ENCODE results near the gene TSKU.

TSKU gene

DNA sequence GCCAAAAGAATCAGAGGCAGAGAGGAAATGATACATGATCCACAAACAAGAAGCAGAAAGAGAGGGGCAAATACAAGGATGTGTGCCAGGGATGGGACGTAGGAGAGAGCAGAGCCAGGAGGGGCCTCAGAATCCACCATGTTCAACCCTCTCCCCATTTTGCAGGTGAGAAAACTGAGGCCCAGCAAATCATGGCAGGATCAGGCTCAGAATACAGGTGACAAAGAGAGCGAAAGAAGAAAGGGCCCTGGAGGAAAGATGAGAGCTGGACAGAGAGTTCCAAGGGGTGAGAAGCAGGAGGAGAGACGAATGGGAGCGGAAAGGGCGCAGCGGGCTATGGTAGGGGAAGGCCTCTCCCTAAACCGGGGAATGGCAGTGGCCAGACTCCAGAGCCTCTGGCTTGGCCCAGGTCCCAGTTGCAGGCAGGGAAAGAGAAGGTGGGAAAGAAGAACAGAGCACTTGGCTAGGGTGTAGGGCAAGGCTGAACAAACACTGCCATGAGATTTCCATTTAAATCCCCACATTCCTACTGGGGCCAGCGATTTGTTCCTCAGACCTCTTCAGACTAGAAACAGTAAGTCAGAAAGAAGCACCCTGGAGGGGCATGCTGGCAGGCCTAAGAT is 44.4 kb upstream of the TSKU start:
- no peak for DNase-seq (ENCODE audit: low spot score)
- TF ChIP-seq, protein P1, sequence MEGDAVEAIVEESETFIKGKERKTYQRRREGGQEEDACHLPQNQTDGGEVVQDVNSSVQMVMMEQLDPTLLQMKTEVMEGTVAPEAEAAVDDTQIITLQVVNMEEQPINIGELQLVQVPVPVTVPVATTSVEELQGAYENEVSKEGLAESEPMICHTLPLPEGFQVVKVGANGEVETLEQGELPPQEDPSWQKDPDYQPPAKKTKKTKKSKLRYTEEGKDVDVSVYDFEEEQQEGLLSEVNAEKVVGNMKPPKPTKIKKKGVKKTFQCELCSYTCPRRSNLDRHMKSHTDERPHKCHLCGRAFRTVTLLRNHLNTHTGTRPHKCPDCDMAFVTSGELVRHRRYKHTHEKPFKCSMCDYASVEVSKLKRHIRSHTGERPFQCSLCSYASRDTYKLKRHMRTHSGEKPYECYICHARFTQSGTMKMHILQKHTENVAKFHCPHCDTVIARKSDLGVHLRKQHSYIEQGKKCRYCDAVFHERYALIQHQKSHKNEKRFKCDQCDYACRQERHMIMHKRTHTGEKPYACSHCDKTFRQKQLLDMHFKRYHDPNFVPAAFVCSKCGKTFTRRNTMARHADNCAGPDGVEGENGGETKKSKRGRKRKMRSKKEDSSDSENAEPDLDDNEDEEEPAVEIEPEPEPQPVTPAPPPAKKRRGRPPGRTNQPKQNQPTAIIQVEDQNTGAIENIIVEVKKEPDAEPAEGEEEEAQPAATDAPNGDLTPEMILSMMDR (IDR thresholded peaks at IDR 0.05; ENCODE audit: extremely low read depth, missing control alignments) = no peak

DNA sequence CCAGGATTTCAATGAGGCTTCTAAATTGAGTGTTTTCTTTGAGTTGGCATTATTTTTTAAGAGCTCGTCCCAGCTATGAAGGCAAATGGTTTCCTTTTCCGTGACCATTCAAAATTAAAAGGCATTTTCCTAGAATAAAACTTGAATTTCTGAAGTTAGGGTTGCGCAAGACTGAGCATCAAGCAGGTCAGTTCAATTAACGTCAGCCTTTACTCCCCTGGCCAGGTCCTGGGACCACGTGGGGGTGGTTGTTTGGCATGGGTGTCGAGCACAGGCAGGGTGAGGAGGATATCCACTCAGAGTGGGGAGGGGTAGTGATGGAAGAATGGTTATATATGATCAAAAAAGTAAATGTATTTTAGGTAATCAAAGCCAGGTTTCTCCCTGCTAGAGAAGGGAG is 43.4 kb upstream of the TSKU start:
- no peak for DNase-seq (ENCODE audit: low spot score)
- TF ChIP-seq, protein P1 (IDR thresholded peaks at IDR 0.05; ENCODE audit: extremely low read depth, missing control alignments) = no peak

DNA sequence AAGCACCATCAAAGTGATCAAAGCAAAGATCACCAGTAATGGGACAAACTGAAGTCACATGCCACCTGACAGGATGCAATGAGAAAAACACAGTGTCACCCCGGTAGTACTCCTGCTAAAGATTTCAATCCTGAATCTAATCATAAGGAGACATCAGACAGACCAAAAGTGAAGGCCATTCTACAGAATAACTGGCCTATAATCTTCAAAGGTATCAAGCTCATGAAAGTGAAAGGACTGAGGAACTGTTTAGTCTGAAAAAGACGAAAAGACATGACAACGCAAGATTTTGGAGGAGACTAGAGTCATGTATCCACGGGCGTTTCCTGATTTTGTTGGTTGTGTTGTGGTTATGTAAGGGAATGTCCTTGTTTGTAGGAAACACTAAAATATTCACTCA is 42.4 kb upstream of the TSKU start:
- TF ChIP-seq, protein P1 (IDR thresholded peaks at IDR 0.05; ENCODE audit: extremely low read depth, missing control alignments) = no peak
- DNase-seq (ENCODE audit: low spot score) = no peak

DNA sequence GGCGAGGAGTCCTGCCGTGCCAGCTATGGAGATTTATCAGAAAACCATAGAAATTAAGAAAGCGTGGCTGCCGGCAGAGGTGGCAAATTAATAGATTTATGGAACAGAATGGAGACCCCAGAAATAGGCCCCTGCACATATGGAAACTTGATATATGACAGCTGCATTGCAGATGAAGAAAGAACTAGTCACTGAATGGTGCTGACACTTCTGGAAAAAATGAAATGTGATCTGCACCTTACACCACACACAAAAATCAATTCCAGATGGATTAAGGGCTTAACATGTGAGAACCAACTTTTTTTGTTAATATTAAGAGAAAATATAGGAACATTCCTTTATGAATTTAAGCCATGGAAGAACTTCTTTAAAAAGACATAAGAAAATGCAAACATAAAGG is 40.3 kb upstream of the TSKU start:
- DNase-seq (ENCODE audit: low spot score) = no peak
- TF ChIP-seq, protein P1 (IDR thresholded peaks at IDR 0.05; ENCODE audit: extremely low read depth, missing control alignments) = no peak

DNA sequence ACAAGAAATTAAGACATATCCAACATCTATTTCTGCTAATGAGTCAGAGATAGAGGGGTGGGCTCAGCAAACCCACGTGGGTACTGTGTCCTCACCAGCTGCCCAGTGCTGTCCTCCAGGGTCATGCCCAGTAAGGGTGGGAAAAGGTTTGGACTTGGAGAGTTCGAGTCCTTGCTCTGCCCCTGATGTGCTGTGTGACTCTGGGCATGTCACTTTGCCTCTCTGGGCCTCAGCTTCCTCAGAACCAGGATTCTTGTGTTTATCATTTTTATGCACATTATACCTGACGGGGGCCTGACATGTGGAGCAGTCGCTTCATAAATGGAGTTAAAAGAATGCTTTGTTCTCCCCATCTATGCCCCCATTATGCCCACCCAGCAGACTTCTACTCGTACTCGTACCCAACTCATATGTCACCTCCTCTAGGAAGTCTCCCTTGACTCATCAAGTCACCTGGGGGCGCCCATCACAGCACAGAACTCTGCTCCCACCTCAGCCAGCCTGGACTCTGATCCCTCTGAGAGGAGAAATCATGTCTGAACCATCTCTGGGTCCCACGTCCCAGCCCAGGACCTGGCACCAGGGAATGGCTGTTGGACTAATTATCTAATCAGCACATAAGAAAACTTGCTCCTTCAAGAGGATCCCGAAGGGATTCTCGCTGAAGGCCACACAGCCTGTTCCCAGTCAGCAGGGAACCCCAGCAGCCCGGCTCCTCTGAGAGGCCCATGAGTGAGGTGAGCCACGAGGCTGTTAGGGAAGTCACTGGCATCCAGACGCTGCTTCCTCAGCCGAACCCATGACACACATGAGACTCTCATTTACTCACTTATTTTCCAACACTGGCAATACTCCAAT is 38.7 kb upstream of the TSKU start:
- DNase-seq (ENCODE audit: low spot score) = no peak
- TF ChIP-seq, protein P1 (IDR thresholded peaks at IDR 0.05; ENCODE audit: extremely low read depth, missing control alignments) = no peak

DNA sequence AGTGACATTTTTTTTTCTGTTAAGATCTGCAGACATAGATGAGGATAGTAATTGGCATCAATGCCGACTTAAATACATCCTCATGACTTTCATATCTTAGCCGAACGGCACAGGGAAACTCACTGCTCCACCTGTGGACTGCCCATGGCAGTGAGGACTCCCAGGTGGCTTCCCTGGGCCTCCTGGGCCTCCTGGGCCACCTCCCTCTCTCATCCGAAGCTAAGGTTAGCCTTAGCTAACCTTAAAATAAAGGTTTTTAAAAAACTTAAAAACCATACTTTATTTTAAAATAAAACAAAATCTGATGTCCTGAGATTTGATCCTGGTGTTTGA is 38.1 kb upstream of the TSKU start:
- DNase-seq (ENCODE audit: low spot score) = no peak
- TF ChIP-seq, protein P1 (IDR thresholded peaks at IDR 0.05; ENCODE audit: extremely low read depth, missing control alignments) = no peak

DNA sequence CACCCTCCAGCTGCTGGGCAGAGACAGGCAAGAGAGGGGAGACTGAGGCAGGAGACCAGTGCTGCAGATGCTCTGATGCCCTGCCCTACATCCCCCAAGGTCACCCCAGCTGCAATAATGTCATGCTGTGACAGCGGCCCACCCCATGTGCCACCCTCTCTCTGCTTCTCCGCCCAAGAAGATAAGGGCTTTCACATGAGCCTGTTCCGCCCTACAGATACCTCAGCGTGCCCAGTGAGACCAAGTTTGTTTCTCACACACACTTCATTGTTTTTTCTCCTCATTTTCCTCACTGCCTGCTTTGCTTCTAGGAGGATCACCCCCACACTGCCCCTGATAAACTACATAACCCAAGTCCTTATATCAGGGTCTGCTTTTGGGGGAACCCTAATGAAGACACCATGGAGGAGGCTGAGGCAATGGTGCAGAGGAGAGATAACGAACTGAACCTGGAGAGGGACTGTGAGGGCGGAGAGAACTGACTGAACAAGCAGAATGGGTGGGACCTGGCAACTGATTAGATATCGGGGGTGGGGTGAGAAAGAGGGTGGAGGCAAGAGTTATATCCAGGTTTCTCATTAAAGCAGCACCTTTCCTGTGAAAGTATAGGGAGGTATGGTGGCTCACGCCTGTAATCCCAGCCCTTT is 37.5 kb upstream of the TSKU start:
- TF ChIP-seq, protein P1 (IDR thresholded peaks at IDR 0.05; ENCODE audit: extremely low read depth, missing control alignments) = no peak
- no peak for DNase-seq (ENCODE audit: low spot score)

Data from GM20000 (cell line).